ENCODE measurements around the gene SPNS3. TPM values are rescaled to one million over a fixed set of nuclear protein-coding genes. Genes with fewer than 3 reads are reported as not detected.

Gene SPNS3
- total RNA-seq, 2 experiments from 2014 or later, result 6.4 to 8.4 TPM

DNA sequence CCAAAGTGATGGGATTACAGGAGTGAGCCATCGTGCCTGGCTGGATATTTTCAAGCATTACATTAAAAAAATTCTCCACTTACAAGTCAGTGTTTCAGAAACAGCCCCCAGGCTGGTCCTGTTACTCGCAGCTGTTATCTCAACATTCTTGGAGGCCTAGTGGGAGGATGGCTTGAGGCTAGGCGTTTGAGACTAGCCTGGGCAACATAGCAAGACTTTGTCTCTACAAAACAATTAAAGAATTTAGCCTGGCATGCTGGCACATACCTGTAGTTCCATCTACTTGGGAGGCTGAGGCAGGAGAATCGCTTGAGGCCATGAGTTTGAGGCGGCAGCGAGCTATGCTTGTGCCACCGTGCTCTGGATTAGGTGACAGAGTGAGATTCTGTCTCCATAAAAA, 26.5 kb upstream of the SPNS3 start:
- H3K4me1 Mint-ChIP-seq, result no peaks in the 10 kb centered on the region
- no peaks in the 10 kb centered on the region for H3K9me3 Mint-ChIP-seq (ENCODE audit: low read depth)
- no peak for DNase-seq
- no peak for ATAC-seq
- no peak overlapping the region for H3K4me3 Mint-ChIP-seq
- POLR2A ChIA-PET, result no interaction called here
- intact Hi-C loops (cut with DNase I, micrococcal nuclease), result no loop called here
- CTCF ChIA-PET, result interaction anchor here (0.6 to 3.1 kb wide), 3 partner anchors 28 to 191 kb away, joined by 3 to 18 read pairs (median 3); no protein-coding TSS in a partner anchor
- no peaks in the 10 kb centered on the region for H3K36me3 Mint-ChIP-seq (ENCODE audit: low read depth)
- H3K27me3 Mint-ChIP-seq, result peaks cover under 1% of the 10 kb centered on the region
- H3K27ac Mint-ChIP-seq, result no peak overlapping the region

DNA sequence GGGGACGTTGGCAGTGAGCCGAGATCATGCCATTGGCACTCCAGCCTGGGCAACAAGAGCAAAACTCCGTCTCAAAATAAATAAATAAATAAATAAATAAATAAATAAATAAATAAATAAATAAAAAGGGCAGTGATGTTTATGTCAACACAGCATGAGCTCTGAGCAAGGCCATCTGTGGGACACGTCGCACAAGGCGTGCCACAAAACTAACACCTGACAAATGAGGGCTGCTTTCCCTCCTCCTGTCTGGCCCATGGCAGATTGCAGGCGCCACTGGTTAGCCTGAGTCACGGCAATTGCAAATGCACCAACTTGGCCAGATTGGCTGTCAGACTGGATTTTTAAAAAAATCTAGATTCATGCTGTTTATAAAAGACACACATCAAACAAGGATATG, 25.9 kb upstream of the SPNS3 start:
- CTCF ChIA-PET, result interaction anchor here (0.6 to 3.1 kb wide), 8 partner anchors 11 to 287 kb away, joined by 3 to 18 read pairs (median 3); no protein-coding TSS in a partner anchor
- no peaks in the 10 kb centered on the region for H3K36me3 Mint-ChIP-seq (ENCODE audit: low read depth)
- ATAC-seq (no peak), DNase-seq (no peak)
- H3K27ac Mint-ChIP-seq, result no peak overlapping the region
- H3K4me1 Mint-ChIP-seq, result peaks cover 2% of the 10 kb centered on the region
- no peaks in the 10 kb centered on the region for H3K9me3 Mint-ChIP-seq (ENCODE audit: low read depth)
- no peaks in the 10 kb centered on the region for H3K27me3 Mint-ChIP-seq
- POLR2A ChIA-PET, result interaction anchor here (0.8 kb wide), 1 partner anchor 251 kb away, joined by 4 read pairs; no protein-coding TSS in a partner anchor
- intact Hi-C loops (cut with DNase I, micrococcal nuclease), result no loop called here
- H3K4me3 Mint-ChIP-seq, result no peak overlapping the region

DNA sequence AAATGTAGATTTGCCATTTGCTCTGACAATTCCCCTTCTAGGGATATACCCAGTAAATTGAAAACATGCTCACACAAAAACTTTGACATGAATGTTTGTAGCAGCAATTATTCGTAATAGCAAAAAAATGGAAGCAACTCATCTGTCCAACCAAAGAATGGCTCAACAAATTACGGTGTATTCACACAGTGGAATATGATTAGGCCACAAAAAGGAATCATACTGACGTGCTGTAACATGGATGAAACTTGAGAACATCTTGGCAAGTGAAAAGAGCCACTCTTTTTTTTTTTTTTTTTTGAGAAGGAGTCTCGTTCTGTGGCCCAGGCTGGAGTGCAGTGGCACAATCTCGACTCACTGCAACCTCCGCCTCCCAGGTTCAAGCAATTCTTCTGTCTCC, 24.1 kb upstream of the SPNS3 start:
- Mint-ChIP-seq H3K9me3 (ENCODE audit: low read depth) (no peaks in the 10 kb centered on the region), H3K27me3 (no peaks in the 10 kb centered on the region), H3K36me3 (ENCODE audit: low read depth) (no peaks in the 10 kb centered on the region), H3K27ac (no peak overlapping the region), H3K4me1 (peaks cover 5% of the 10 kb centered on the region), H3K4me3 (no peak overlapping the region)
- ChIA-PET CTCF (no interaction called here), POLR2A (no interaction called here)
- ATAC-seq (no peak), DNase-seq (no peak)
- intact Hi-C loops (cut with DNase I, micrococcal nuclease), result no loop called here

DNA sequence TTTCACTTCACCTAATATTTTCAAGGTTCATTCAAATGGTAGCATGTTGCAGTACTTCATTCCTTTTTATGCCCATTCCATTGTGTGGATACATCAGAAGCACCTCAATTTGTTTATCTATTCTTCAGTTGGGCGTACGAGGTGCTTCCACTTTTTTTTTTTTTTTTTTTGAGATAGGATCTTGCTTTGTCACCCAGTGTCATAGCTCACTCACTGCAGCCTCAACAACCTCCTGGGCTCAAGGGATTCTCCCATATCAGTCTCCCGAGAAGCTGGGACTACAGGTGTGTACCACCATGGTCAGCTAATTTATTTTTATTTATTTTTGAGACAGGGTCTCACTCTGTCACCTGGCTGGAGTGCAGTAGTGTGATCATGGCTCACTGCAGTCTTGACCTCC, 22.5 kb upstream of the SPNS3 start:
- Mint-ChIP-seq H3K36me3 (ENCODE audit: low read depth) (no peaks in the 10 kb centered on the region), H3K9me3 (ENCODE audit: low read depth) (no peaks in the 10 kb centered on the region), H3K27ac (no peak overlapping the region), H3K4me3 (no peak overlapping the region), H3K4me1 (peaks cover 5% of the 10 kb centered on the region), H3K27me3 (no peaks in the 10 kb centered on the region)
- DNase-seq (no peak), ATAC-seq (no peak)
- ChIA-PET CTCF (interaction anchor here (0.5 to 8.5 kb wide), 6 partner anchors 12 to 196 kb away, joined by 3 to 74 read pairs (median 4); no protein-coding TSS in a partner anchor), POLR2A (interaction anchor here (0.7 kb wide), 1 partner anchor 72 kb away, joined by 11 read pairs; no protein-coding TSS in a partner anchor)
- intact Hi-C loops (cut with DNase I, micrococcal nuclease), result no loop called here

DNA sequence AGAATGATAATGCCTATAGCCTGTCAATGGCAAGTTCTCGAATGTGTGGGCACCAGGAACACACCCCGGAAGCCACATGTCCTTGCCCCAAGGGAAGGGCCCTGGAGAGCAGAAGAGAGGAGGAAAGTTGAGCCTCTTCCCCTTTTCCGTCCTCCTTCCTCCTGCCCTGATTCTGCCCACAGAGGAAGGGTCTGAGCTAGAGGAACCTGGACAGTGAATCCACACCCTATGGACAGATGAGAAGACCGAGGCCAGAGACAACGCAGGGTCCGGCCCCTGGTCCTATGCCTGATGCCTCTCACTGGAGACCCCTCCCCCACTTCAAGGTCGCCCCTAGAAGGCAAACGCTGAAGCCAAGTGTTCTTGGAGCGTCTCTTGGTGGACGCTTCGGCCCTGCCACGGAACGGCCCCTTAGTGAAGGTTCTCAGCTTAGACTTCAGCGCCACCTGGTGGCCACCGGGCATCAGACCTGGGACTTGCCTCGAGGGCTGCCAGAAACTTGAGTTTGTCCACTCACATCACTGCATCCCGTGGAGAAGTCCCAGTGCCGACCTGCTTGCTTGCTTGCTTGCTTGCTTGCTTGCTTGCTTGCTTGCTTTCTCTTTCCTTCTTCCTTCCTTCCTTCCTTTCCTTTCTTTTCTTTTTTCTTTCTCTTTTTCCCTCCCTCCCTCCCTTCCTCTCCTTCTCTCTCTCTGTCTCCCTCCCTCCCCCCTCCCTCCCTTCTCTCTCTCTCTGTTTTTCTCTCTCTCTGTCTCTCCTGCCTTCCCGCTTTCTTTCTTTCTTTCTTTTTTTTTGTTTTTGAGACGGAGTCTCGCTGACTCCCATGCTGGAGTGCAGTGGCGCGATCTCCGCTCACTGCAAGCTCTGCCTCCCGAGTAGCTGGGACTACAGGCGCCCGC, 20.6 kb upstream of the SPNS3 start:
- POLR2A ChIA-PET, result interaction anchor here (0.6 kb wide), 1 partner anchor 136 kb away, joined by 3 read pairs; no protein-coding TSS in a partner anchor
- Mint-ChIP-seq H3K9me3 (ENCODE audit: low read depth) (no peaks in the 10 kb centered on the region), H3K27me3 (no peaks in the 10 kb centered on the region), H3K27ac (peak overlapping the region; percentile 42), H3K36me3 (ENCODE audit: low read depth) (no peaks in the 10 kb centered on the region), H3K4me3 (peak overlapping the region; percentile 23), H3K4me1 (peaks cover 5% of the 10 kb centered on the region)
- CTCF ChIA-PET, result interaction anchor here (0.6 to 8.5 kb wide), 14 partner anchors 11 to 237 kb away, joined by 3 to 74 read pairs (median 4); partner anchors contain the start of gene ANKFY1
- ATAC-seq (peak; percentile 99), DNase-seq (peak; percentile 96)
- intact Hi-C loops (cut with DNase I, micrococcal nuclease), result loop anchor here (1.0 to 2.0 kb wide), 6 partner anchors 46 to 214 kb away; partner anchors contain the start of gene UBE2G1 (in 1 of the 2)

DNA sequence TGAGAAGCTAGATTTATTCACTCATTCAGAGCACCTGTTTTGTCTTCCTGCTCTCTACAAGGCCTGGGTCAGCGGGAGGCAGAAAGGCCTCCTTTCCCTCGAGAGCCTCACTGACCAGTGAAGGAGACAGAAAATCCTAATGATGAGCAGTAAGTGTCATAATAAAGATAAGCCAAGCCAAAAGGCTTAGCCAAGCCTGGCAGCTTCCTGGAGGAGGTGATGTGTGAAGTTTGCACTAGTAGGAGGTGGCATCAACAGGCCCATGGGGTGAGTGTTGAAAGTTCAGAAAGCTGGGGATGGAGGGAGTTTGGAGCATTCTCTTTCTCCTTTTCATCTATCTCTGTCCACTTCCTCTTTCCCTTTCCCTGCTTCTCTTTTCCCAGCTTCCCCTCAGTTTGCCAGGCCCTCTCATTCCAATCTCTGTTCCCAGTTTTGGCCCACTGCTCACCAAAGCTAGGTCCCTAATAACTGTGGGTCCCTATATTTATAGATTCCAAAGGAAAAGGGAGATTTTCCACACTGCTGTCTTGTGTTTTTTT, 16.5 kb upstream of the SPNS3 start:
- peaks cover 5% of the 10 kb centered on the region for H3K4me1 Mint-ChIP-seq
- no peak for DNase-seq
- POLR2A ChIA-PET, result no interaction called here
- H3K36me3 Mint-ChIP-seq (ENCODE audit: low read depth), result no peaks in the 10 kb centered on the region
- ATAC-seq, result no peak
- CTCF ChIA-PET, result interaction anchor here (0.8 to 8.5 kb wide), 8 partner anchors 15 to 214 kb away, joined by 3 to 74 read pairs (median 4); no protein-coding TSS in a partner anchor
- no peaks in the 10 kb centered on the region for H3K9me3 Mint-ChIP-seq (ENCODE audit: low read depth)
- no peak overlapping the region for H3K4me3 Mint-ChIP-seq
- H3K27ac Mint-ChIP-seq, result no peak overlapping the region
- intact Hi-C loops (cut with DNase I, micrococcal nuclease), result no loop called here
- H3K27me3 Mint-ChIP-seq, result no peaks in the 10 kb centered on the region

DNA sequence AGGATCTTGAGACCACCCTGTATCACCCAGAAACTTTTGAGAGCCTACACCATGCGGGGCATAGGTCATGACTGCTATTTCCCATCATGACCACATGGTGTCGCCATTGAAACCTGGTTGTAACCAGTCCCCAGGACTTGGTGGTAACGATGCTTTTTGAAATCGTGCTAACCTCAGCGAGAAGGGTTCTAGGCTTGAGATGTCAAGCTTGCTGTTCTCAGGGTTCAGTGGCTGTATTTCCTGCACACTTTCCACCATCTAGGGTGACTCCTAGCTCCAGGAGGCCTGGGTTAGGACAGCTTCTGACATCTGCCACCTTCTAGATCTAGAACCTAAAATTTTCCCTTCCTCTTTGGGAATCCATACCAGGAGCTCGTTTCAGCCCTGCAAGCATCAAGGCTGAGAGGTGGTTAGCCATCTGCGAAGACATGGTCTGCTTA, 13.0 kb upstream of the SPNS3 start:
- Mint-ChIP-seq H3K4me3 (no peak overlapping the region), H3K27ac (no peak overlapping the region), H3K9me3 (ENCODE audit: low read depth) (no peaks in the 10 kb centered on the region), H3K27me3 (no peaks in the 10 kb centered on the region), H3K4me1 (no peaks in the 10 kb centered on the region), H3K36me3 (ENCODE audit: low read depth) (no peaks in the 10 kb centered on the region)
- DNase-seq (peak; percentile 74), ATAC-seq (peak; percentile 97)
- intact Hi-C loops (cut with DNase I, micrococcal nuclease), result loop anchor here (1.0 to 10.0 kb wide), 7 partner anchors 80 to 469 kb away; no protein-coding TSS in a partner anchor
- ChIA-PET POLR2A (no interaction called here), CTCF (interaction anchor here (0.6 to 2.3 kb wide), 30 partner anchors 12 to 568 kb away, joined by 3 to 15 read pairs (median 3); partner anchors contain the start of genes ALOX15, SPNS3 and UBE2G1)

DNA sequence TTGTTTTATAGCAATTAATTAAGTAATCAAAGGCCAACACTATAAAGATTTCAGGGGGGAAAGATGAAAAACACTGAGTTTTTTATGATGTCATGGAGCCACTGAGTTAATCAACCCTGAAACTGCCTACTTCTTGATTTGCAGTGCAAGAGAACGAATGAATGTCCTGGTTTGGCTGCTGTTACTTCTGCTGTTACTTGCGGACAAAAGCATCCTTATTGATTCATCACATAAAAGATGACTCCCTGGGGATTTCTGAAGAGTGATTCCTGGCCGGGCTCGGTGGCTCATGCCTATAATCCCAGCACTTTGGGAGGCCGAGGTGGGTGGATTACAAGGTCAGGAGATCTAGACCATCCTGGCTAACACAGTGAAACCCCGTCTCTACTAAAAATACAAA, 10.9 kb upstream of the SPNS3 start:
- intact Hi-C loops (cut with DNase I, micrococcal nuclease), result loop anchor here in 1 of 2 experiments (5.0 to 10.0 kb wide), 2 partner anchors 79 to 112 kb away; no protein-coding TSS in a partner anchor
- Mint-ChIP-seq H3K4me3 (no peak overlapping the region), H3K9me3 (ENCODE audit: low read depth) (no peaks in the 10 kb centered on the region), H3K27ac (no peak overlapping the region), H3K27me3 (no peaks in the 10 kb centered on the region), H3K4me1 (no peaks in the 10 kb centered on the region), H3K36me3 (ENCODE audit: low read depth) (no peaks in the 10 kb centered on the region)
- DNase-seq, result no peak
- ATAC-seq, result no peak
- CTCF ChIA-PET, result interaction anchor here (0.6 to 0.9 kb wide), 2 partner anchors 175 to 361 kb away, joined by 3 to 4 read pairs; no protein-coding TSS in a partner anchor
- POLR2A ChIA-PET, result no interaction called here

DNA sequence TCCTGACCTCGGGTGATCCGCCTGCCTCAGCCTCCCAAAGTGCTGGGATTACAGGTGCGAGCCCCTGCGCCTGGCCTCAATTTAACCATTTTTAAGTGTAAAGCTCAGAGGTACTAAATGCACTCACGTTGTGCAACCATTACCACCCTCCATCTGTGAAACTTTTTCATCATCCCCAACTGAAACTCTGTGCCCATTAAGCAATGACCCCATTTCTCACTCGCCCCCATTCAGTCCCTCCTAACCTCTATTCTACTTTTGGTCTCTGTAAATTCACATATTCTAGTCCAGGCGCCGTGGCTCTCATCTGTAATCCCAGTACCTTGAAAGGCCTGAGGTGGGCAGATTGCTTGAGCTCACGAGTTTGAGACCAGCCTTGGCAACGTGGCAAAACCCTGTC, 8.3 kb upstream of the SPNS3 start:
- intact Hi-C loops (cut with DNase I, micrococcal nuclease), result loop anchor here in 1 of 2 experiments (10.0 kb wide), 1 partner anchor 109 kb away; no protein-coding TSS in a partner anchor
- DNase-seq (no peak), ATAC-seq (no peak)
- no peak overlapping the region for H3K27ac Mint-ChIP-seq
- no peak overlapping the region for H3K4me3 Mint-ChIP-seq
- POLR2A ChIA-PET, result no interaction called here
- H3K9me3 Mint-ChIP-seq (ENCODE audit: low read depth), result no peaks in the 10 kb centered on the region
- no peaks in the 10 kb centered on the region for H3K36me3 Mint-ChIP-seq (ENCODE audit: low read depth)
- no peaks in the 10 kb centered on the region for H3K4me1 Mint-ChIP-seq
- CTCF ChIA-PET, result interaction anchor here (0.9 to 1.8 kb wide), 2 partner anchors 12 to 176 kb away, joined by 4 to 8 read pairs; no protein-coding TSS in a partner anchor
- no peaks in the 10 kb centered on the region for H3K27me3 Mint-ChIP-seq

DNA sequence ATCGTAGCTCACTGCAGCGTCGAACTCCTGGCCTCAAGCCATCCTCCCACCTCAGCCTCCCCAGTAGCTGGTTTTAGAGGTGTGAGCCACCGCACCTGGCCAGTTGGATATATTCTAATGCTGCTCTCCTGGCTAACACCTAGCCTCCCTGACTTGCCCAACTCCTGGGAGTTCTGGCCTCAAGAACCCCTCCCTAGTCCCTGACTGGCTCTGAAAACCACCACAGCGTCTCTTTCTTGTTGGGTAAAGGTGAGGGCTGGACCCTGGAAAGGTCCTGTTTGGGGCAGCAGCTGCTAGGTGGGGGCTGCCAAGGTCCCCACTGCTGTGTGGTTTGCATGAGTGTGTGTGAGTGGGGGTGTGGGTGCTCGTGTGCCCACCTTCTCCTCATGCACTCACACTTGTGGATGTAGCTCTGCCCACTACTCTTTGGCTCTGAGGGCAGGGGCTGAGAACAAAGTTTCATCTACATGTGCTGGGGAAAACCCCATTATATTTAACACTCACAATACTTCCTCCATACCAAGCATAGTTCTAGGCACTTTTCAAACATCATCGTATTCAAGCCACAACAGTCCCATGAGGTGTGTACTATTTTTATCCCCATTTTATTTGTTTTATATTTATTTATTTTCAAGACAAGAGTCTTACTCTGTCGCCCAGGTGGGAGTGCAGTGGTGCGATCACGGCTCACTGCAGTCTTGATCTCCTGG, 7.1 kb upstream of the SPNS3 start:
- ChIA-PET CTCF (interaction anchor here (0.7 kb wide), 1 partner anchor 142 kb away, joined by 3 read pairs; no protein-coding TSS in a partner anchor), POLR2A (no interaction called here)
- no peaks in the 10 kb centered on the region for H3K27me3 Mint-ChIP-seq

More for the DNA sequence above, 7.1 kb upstream of the SPNS3 start:
- no peaks in the 10 kb centered on the region for H3K4me1 Mint-ChIP-seq
- no peak overlapping the region for H3K27ac Mint-ChIP-seq
- no peak overlapping the region for H3K4me3 Mint-ChIP-seq
- H3K9me3 Mint-ChIP-seq (ENCODE audit: low read depth), result no peaks in the 10 kb centered on the region
- DNase-seq (no peak), ATAC-seq (no peak)
- intact Hi-C loops (cut with DNase I, micrococcal nuclease), result loop anchor here in 1 of 2 experiments (10.0 kb wide), 1 partner anchor 108 kb away; no protein-coding TSS in a partner anchor
- no peaks in the 10 kb centered on the region for H3K36me3 Mint-ChIP-seq (ENCODE audit: low read depth)

All from activated CD4-positive, alpha-beta T cell treated with anti-CD3 and anti-CD28 coated beads for 36 hours (primary cell).